H9 (cell line): Measurements from ENCODE around the gene ILDR2. TPM values are rescaled to one million over a fixed set of nuclear protein-coding genes. Genes with fewer than 3 reads are reported as not detected.

ENCODE experiments used
- DNase-seq: peaks from one replicate; pipeline ENCODE4 v3.0.0-alpha.2; 2017
- H2AFZ ChIP-seq: one replicate; pipeline ENCODE4 v1.6.1; 2013; ENCODE audit warnings: mild to moderate bottlenecking, low read length, control low read depth, moderate library complexity
- H2AK5ac ChIP-seq: 2 replicates; pipeline ENCODE4 v1.6.1; 2013; ENCODE audit warnings: low read length, control low read depth, mixed read lengths; ENCODE audit not compliant: insufficient read length
- H2BK120ac ChIP-seq: one replicate; pipeline ENCODE4 v1.6.1; 2013; ENCODE audit warnings: low read depth, mild to moderate bottlenecking, low read length, control low read depth, inconsistent platforms; ENCODE audit not compliant: poor library complexity, severe bottlenecking
- H2BK12ac ChIP-seq: 2 replicates; pipeline ENCODE4 v1.6.1; 2013; ENCODE audit warnings: low read length, control low read depth, mixed read lengths, low read depth; ENCODE audit not compliant: insufficient read length
- H2BK15ac ChIP-seq: 2 replicates; pipeline ENCODE4 v1.6.1; 2013; ENCODE audit warnings: low read depth, low read length, control low read depth
- H2BK20ac ChIP-seq: one replicate; pipeline ENCODE4 v1.6.1; 2013; ENCODE audit warnings: low read depth, mild to moderate bottlenecking, low read length, control low read depth, inconsistent platforms; ENCODE audit not compliant: poor library complexity, severe bottlenecking
- H2BK5ac ChIP-seq: 2 replicates; pipeline ENCODE4 v1.6.1; 2013; ENCODE audit warnings: low read length, control low read depth, mixed read lengths; ENCODE audit not compliant: insufficient read length
- H3K14ac ChIP-seq: 2 replicates; pipeline ENCODE4 v1.6.1; 2013; ENCODE audit warnings: low read length, control low read depth; ENCODE audit not compliant: insufficient read depth
- H3K18ac ChIP-seq: 2 replicates; pipeline ENCODE4 v1.6.1; 2013; ENCODE audit warnings: low read depth, mild to moderate bottlenecking, mixed read lengths, low read length, control low read depth; ENCODE audit not compliant: insufficient read length
- H3K23ac ChIP-seq: 2 replicates; pipeline ENCODE4 v1.6.1; 2013; ENCODE audit warnings: low read length, control low read depth, mixed read lengths, low read depth; ENCODE audit not compliant: insufficient read length
- H3K23me2 ChIP-seq: 2 replicates; pipeline ENCODE4 v1.6.1; 2013; ENCODE audit warnings: low read depth, mild to moderate bottlenecking, mixed read lengths, low read length, control low read depth; ENCODE audit not compliant: insufficient read length, poor library complexity, severe bottlenecking
- H3K27ac ChIP-seq: 2 replicates; pipeline ENCODE4 v1.5.1; 2013; ENCODE audit warnings: low read length, control low read depth, mixed read lengths, low read depth; ENCODE audit not compliant: insufficient read length
- H3K27me3 ChIP-seq: 2 replicates; pipeline ENCODE4 v1.6.1; 2013; ENCODE audit warnings: low read length, control low read depth, inconsistent platforms; ENCODE audit not compliant: insufficient read depth
- H3K4ac ChIP-seq: 2 replicates; pipeline ENCODE4 v1.6.1; 2013; ENCODE audit warnings: low read depth, mild to moderate bottlenecking, control low read depth, inconsistent platforms, low read length, moderate library complexity
- H3K4me1 ChIP-seq: 2 replicates; pipeline ENCODE4 v1.6.1; 2013; ENCODE audit warnings: low read length, control low read depth, inconsistent platforms; ENCODE audit not compliant: insufficient read depth
- H3K4me2 ChIP-seq: 2 replicates; pipeline ENCODE4 v1.6.1; 2013; ENCODE audit warnings: low read length, control low read depth, mixed read lengths; ENCODE audit not compliant: insufficient read length, insufficient read depth
- H3K56ac ChIP-seq: 2 replicates; pipeline ENCODE4 v1.6.1; 2013; ENCODE audit warnings: low read depth, mild to moderate bottlenecking, mixed read lengths, low read length, control low read depth; ENCODE audit not compliant: insufficient read length
- H3K79me1 ChIP-seq: 2 replicates; pipeline ENCODE4 v1.6.1; 2013; ENCODE audit warnings: low read depth, mild to moderate bottlenecking, moderate library complexity, low read length, control low read depth, inconsistent platforms; ENCODE audit not compliant: insufficient read depth, poor library complexity, severe bottlenecking
- H3K79me2 ChIP-seq: 2 replicates; pipeline ENCODE4 v1.6.1; 2013; ENCODE audit warnings: low read length, control low read depth, inconsistent platforms; ENCODE audit not compliant: insufficient read depth
- H3K9ac ChIP-seq: 2 replicates; pipeline ENCODE4 v1.6.1; 2013; ENCODE audit warnings: low read length, control low read depth, mixed read lengths; ENCODE audit not compliant: insufficient read length; ENCODE audit errors: extremely low read depth
- H3K9me3 ChIP-seq: one replicate; pipeline ENCODE4 v1.6.1; 2013; ENCODE audit warnings: low read depth, low read length, inconsistent platforms; ENCODE audit not compliant: control insufficient read depth
- H3T11ph ChIP-seq: one replicate; pipeline ENCODE4 v1.6.1; 2013; ENCODE audit warnings: mild to moderate bottlenecking, low read length, control low read depth, inconsistent platforms
- H4K20me1 ChIP-seq: one replicate; pipeline ENCODE4 v1.6.1; 2013; ENCODE audit not compliant: control insufficient read depth, insufficient read length, insufficient read depth
- H4K5ac ChIP-seq: 2 replicates; pipeline ENCODE4 v1.6.1; 2013; ENCODE audit warnings: low read depth, mild to moderate bottlenecking, mixed read lengths, low read length, control low read depth; ENCODE audit not compliant: insufficient read length
- H4K8ac ChIP-seq: replicated peaks from 2 replicates; pipeline ENCODE4 v1.6.1; 2013; ENCODE audit warnings: low read length, control low read depth, mixed read lengths, low read depth; ENCODE audit not compliant: insufficient read length
- H4K91ac ChIP-seq: 2 replicates; pipeline ENCODE4 v1.6.1; 2013; ENCODE audit warnings: low read depth, mild to moderate bottlenecking, moderate library complexity, mixed read lengths, low read length, control low read depth; ENCODE audit not compliant: insufficient read length
- H3K27ac Mint-ChIP-seq, 3 experiments: 2 replicates in 2 of 3; 3 replicates in 1 of 3; pipeline ENCODE4 v1.8.0; 2020 to 2021; ENCODE audit warnings: mixed read lengths in 3 of 3, mild to moderate bottlenecking in 1 of 3, moderate library complexity in 1 of 3
- H3K27me3 Mint-ChIP-seq: 2 replicates; pipeline ENCODE4 v1.8.0; 2021; ENCODE audit warnings: low read depth, mild to moderate bottlenecking, moderate library complexity, mixed read lengths
- H3K36me3 Mint-ChIP-seq, 3 experiments: 2 replicates in 2 of 3; 3 replicates in 1 of 3; pipeline ENCODE4 v1.8.0; 2020 to 2021; ENCODE audit warnings: low read depth in 3 of 3, mixed read lengths in 3 of 3; ENCODE audit not compliant: insufficient read depth in 1 of 3
- H3K4me1 Mint-ChIP-seq, 2 experiments: 2 replicates each; pipeline ENCODE4 v1.8.0; 2020; ENCODE audit warnings: mixed read lengths in 2 of 2
- H3K4me3 Mint-ChIP-seq, 2 experiments: 2 replicates in 1 of 2; 3 replicates in 1 of 2; pipeline ENCODE4 v1.8.0; 2020 to 2021; ENCODE audit warnings: mild to moderate bottlenecking in 2 of 2, mixed read lengths in 2 of 2, moderate library complexity in 1 of 2
- H3K9me3 Mint-ChIP-seq, 2 experiments: 2 replicates in 1 of 2; 3 replicates in 1 of 2; pipeline ENCODE4 v1.8.0; 2020; ENCODE audit warnings: mild to moderate bottlenecking in 2 of 2, mixed read lengths in 2 of 2, moderate library complexity in 1 of 2
- CTCF ChIP-seq: fragments of 200-600 bp; sonication (generic); conservative IDR thresholded peaks from 3 replicates; pipeline ENCODE4 v1.8.0; 2021; ENCODE audit warnings: antibody characterized with exemption, mild to moderate bottlenecking
- WGBS: extraction: QIAGEN DNeasy Blood & Tissue Kit; methylation state at CpG from one replicate; pipeline ENCODE4 v1.1.7; 2013; ENCODE audit warnings: missing lambda C conversion rate, low lambda C conversion rate, mixed read lengths; ENCODE audit not compliant: insufficient read length; ENCODE audit errors: extremely low coverage; 5-methylcytosine and 5-hydroxymethylcytosine counted together
- total RNA-seq: library from RNA; stranded (reverse); gene quantifications from 2 replicates; pipeline ENCODE4 v1.2.1, GENCODE V29; 2021

ILDR2 gene
- total RNA-seq, 1 experiment from 2014 or later = 1.1 TPM

- Mint-ChIP-seq H3K4me1 (no peaks in the 10 kb centered on the region), H3K27ac (no peak overlapping the region), H3K4me3 (no peak overlapping the region), H3K36me3 (peaks cover 6 to 14% (median 7%) of the 10 kb centered on the region in 3 experiments; a peak in 6 of 7 replicates), H3K27me3 (no peaks in the 10 kb centered on the region), H3K9me3 (peaks cover 16 to 17% of the 10 kb centered on the region in 2 experiments)
- no peaks in the 10 kb centered on the region for H3K79me2 ChIP-seq
- H2BK20ac ChIP-seq = no peak overlapping the region
- peaks cover 4% of the 10 kb centered on the region for H3K9me3 ChIP-seq
- no peak overlapping the region for H2BK5ac ChIP-seq
- H3K4ac ChIP-seq = no peak overlapping the region
- no peak overlapping the region for H4K91ac ChIP-seq
- no peak overlapping the region for H3K18ac ChIP-seq
- WGBS = no CpG with 5 or more reads among the region's 4 CpGs
- H3K79me1 ChIP-seq = no peaks in the 10 kb centered on the region
- no peaks in the 10 kb centered on the region for H3K4me1 ChIP-seq
- H2AK5ac ChIP-seq = no peak overlapping the region
- H4K8ac ChIP-seq = no peak overlapping the region
- no peaks in the 10 kb centered on the region for H3K27me3 ChIP-seq
- no peak overlapping the region for H3T11ph ChIP-seq
- H4K5ac ChIP-seq = no peak overlapping the region
- DNase-seq = no peak
- no peak overlapping the region for H3K4me2 ChIP-seq
- TF ChIP-seq CTCF = no peak
- no peak overlapping the region for H3K23ac ChIP-seq
- no peaks in the 10 kb centered on the region for H4K20me1 ChIP-seq
- H3K27ac ChIP-seq = no peak overlapping the region
- H2BK12ac ChIP-seq = no peak overlapping the region
- H3K23me2 ChIP-seq = no peaks in the 10 kb centered on the region
- no peak overlapping the region for H3K56ac ChIP-seq
- no peak overlapping the region for H2BK15ac ChIP-seq
- no peak overlapping the region for H2BK120ac ChIP-seq
- no peak overlapping the region for H3K9ac ChIP-seq
- H2AFZ ChIP-seq = no peak overlapping the region
- H3K14ac ChIP-seq = no peak overlapping the region
These were observed 68.3 kb downstream of the ILDR2 start for GRCh38 chr1:166907051-166907450.
